Measurements from ENCODE around the gene C17orf107.
"Not testable (repeated sequence)": the region's sequence is repeated elsewhere in the genome, so short reads cannot be mapped to it uniquely, and the experiment has no call there.

The C17orf107 gene

DNA sequence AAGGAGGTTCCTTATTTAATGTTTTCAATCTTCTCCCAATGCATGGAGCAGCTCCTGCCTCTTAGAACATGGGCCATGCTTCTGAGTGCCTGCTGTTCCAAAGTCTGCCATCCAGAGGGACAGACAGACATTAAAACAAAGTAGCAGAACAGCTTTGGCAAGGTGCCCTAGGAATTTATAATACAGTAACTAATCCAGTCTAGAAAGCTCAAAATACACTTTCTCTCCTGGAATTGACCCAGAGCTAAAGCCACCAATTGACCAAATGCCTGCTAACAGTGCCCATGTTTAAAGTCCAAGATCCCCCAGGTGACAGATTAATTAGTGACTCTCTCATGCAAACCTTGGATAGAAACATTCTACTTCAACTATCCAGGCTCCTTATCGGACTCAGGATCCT lies 14.7 kb downstream of the C17orf107 start:
- DNase-seq (ENCODE audit: low read depth) = peak; percentile 39
- no peak overlapping the region for H3K4me3 ChIP-seq (ENCODE audit: low read length)
- TF ChIP-seq CTCF (conservative IDR thresholded peaks at IDR 0.05; ENCODE audit: low read length) = no peak

- not testable (repeated sequence) for DNase-seq (ENCODE audit: low read depth); H3K4me3 ChIP-seq (ENCODE audit: low read length)
These were observed 15.2 kb downstream of the C17orf107 start for GRCh38 chr17:4914551-4914950.

DNA sequence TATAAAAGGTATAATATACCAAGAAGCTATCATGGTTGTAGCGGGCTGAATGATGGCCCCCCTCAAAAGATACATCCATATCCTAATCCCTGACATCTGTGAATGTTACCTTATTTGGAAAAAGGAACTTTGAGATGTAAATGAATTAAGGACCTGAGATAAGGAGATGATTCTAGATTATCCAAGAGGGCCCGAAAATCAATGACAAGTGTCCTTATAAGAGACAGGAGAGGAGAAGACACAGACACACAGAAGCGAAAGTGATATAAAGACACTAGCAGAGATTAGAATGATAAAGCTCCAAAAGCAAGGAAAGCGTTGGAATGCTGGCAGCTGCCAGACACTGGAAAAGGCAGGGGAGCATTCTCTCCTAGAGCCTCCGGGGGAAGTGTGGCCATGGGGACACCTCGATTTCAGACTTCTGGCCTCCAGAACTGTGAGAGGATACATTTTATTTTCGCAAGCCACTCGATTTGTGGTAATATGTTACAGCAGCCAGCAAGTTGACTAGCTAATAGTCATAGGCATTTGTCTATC lies 20.2 kb downstream of the C17orf107 start:
- TF ChIP-seq CTCF (conservative IDR thresholded peaks at IDR 0.05; ENCODE audit: low read length) = no peak
- DNase-seq (ENCODE audit: low read depth) = no peak
- no peak overlapping the region for H3K4me3 ChIP-seq (ENCODE audit: low read length)

- no peak overlapping the region for H3K4me3 ChIP-seq (ENCODE audit: low read length)
- peak; percentile 66 for DNase-seq (ENCODE audit: low read depth)
- no peak for TF ChIP-seq CTCF (conservative IDR thresholded peaks at IDR 0.05; ENCODE audit: low read length)
These were observed 21.2 kb downstream of the C17orf107 start for GRCh38 chr17:4920351-4921048.

GRCh38 chr17:4921320-4921719 lies 22.0 kb downstream of the C17orf107 start:
- no peak for TF ChIP-seq CTCF (conservative IDR thresholded peaks at IDR 0.05; ENCODE audit: low read length)
- H3K4me3 ChIP-seq (ENCODE audit: low read length) = no peak overlapping the region
- no peak for DNase-seq (ENCODE audit: low read depth)

GRCh38 chr17:4926577-4927335 lies 27.4 kb downstream of the C17orf107 start:
- H3K4me3 ChIP-seq (ENCODE audit: low read length) = not testable (repeated sequence)

GRCh38 chr17:4928881-4929280 lies 29.5 kb downstream of the C17orf107 start:
- TF ChIP-seq CTCF (conservative IDR thresholded peaks at IDR 0.05; ENCODE audit: low read length) = no peak
- no peak overlapping the region for H3K4me3 ChIP-seq (ENCODE audit: low read length)
- DNase-seq (ENCODE audit: low read depth) = no peak

More at GRCh38 chr17:4926577-4927335, 27.4 kb downstream of the C17orf107 start:
- not testable (repeated sequence) for DNase-seq (ENCODE audit: low read depth)

DNA sequence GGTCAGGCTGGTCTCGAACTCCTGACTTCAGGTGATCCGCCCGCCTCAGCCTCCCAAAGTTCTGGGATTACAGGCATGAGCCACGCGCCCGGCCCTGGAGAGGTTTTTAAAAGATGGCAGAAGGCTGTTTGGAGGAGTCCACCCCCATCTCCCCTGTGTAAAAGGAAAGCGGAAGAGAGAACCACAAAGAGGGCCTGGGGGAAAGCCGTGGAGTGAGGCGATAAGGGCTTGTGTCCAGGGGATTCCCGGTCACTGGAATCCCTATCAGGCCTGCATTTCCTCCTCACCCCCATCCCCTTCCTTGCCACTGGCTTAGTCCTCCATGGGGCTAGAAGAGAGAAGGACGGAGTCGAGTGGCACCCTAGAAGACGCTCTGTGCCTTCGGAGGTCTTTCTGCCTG lies 32.6 kb downstream of the C17orf107 start, which contains the start of gene GP1BA:
GP1BA (plus strand) TSS at position 315 of the 400 bp plus-strand sequence. CDS start 328 bp downstream, outside the sequence.
- no peak for DNase-seq (ENCODE audit: low read depth)
- TF ChIP-seq CTCF (conservative IDR thresholded peaks at IDR 0.05; ENCODE audit: low read length) = no peak
- no peak within 1 kb of the TSS for H3K4me3 ChIP-seq (ENCODE audit: low read length)
